Measurements from ENCODE around the gene TBCE.

TBCE gene

GRCh38 chr1:235367000-235367908, at the start of gene TBCE:
Gene TBCE (plus strand): TSS chr1:235367427. CDS start chr1:235380050, 12,623 bp downstream.
- DNase-seq = peak; percentile 98

- no peak for DNase-seq
Observed at GRCh38 chr1:235319255-235319654, 48.0 kb upstream of the TBCE start.

- DNase-seq = no peak
Observed at GRCh38 chr1:235320521-235321179, 46.6 kb upstream of the TBCE start.

- no peak for DNase-seq
Observed at GRCh38 chr1:235324296-235324695, 42.9 kb upstream of the TBCE start.

- DNase-seq = no peak
Observed at GRCh38 chr1:235325139-235325538, 42.1 kb upstream of the TBCE start.

- no peak for DNase-seq
Observed at GRCh38 chr1:235325854-235326253, 41.4 kb upstream of the TBCE start.

- peak; percentile 52 for DNase-seq
Observed at GRCh38 chr1:235326719-235327558, 40.3 kb upstream of the TBCE start.

GRCh38 chr1:235327559-235328270, 39.5 kb upstream of the TBCE start, which contains the start of gene ARID4B:
Gene ARID4B (minus strand): TSS chr1:235328179. CDS start chr1:235326919, 1,260 bp downstream.
- peak; percentile 38 for DNase-seq

- peak; percentile 100 for DNase-seq
Observed at GRCh38 chr1:235328271-235329138, 38.7 kb upstream of the TBCE start, which contains the start of gene GGPS1. Gene GGPS1 (plus strand): TSS chr1:235328570. CDS start chr1:235335265, 6,695 bp downstream.

GRCh38 chr1:235329139-235329902, 37.9 kb upstream of the TBCE start:
- DNase-seq = no peak

GRCh38 chr1:235330918-235331285, 36.3 kb upstream of the TBCE start:
- no peak for DNase-seq

- no peak for DNase-seq
Observed at GRCh38 chr1:235331401-235331800, 35.8 kb upstream of the TBCE start.

- no peak for DNase-seq
Observed at GRCh38 chr1:235336903-235337302, 30.3 kb upstream of the TBCE start.

GRCh38 chr1:235339746-235340145, 27.5 kb upstream of the TBCE start:
- DNase-seq = no peak

- no peak for DNase-seq
Observed at GRCh38 chr1:235341334-235341733, 25.9 kb upstream of the TBCE start.

- no peak for DNase-seq
Observed at GRCh38 chr1:235342039-235342438, 25.2 kb upstream of the TBCE start.

- DNase-seq = no peak
Observed at GRCh38 chr1:235342471-235342870, 24.8 kb upstream of the TBCE start.

GRCh38 chr1:235343726-235344125, 23.5 kb upstream of the TBCE start:
- DNase-seq = no peak

- no peak for DNase-seq
Observed at GRCh38 chr1:235351441-235351840, 15.8 kb upstream of the TBCE start.

GRCh38 chr1:235351898-235352297, 15.3 kb upstream of the TBCE start:
- no peak for DNase-seq

All from NCI-H345 (cell line).